ENCODE results near the gene WASHC2A.
"Not testable (repeated sequence)": the region's sequence is repeated elsewhere in the genome, so short reads cannot be mapped to it uniquely, and the experiment has no call there.

The WASHC2A gene, protein sequence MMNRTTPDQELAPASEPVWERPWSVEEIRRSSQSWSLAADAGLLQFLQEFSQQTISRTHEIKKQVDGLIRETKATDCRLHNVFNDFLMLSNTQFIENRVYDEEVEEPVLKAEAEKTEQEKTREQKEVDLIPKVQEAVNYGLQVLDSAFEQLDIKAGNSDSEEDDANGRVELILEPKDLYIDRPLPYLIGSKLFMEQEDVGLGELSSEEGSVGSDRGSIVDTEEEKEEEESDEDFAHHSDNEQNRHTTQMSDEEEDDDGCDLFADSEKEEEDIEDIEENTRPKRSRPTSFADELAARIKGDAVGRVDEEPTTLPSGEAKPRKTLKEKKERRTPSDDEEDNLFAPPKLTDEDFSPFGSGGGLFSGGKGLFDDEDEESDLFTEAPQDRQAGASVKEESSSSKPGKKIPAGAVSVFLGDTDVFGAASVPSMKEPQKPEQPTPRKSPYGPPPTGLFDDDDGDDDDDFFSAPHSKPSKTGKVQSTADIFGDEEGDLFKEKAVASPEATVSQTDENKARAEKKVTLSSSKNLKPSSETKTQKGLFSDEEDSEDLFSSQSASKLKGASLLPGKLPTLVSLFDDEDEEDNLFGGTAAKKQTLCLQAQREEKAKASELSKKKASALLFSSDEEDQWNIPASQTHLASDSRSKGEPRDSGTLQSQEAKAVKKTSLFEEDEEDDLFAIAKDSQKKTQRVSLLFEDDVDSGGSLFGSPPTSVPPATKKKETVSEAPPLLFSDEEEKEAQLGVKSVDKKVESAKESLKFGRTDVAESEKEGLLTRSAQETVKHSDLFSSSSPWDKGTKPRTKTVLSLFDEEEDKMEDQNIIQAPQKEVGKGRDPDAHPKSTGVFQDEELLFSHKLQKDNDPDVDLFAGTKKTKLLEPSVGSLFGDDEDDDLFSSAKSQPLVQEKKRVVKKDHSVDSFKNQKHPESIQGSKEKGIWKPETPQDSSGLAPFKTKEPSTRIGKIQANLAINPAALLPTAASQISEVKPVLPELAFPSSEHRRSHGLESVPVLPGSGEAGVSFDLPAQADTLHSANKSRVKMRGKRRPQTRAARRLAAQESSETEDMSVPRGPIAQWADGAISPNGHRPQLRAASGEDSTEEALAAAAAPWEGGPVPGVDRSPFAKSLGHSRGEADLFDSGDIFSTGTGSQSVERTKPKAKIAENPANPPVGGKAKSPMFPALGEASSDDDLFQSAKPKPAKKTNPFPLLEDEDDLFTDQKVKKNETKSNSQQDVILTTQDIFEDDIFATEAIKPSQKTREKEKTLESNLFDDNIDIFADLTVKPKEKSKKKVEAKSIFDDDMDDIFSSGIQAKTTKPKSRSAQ (N-terminal part only)

GRCh38 chr10:50067546-50068351 is at the start of gene WASHC2A:
Gene WASHC2A, plus strand, starts transcription at chr10:50067954. Its CDS starts 52 bp downstream, at chr10:50068006.
- not testable (repeated sequence) for H3K27me3 Mint-ChIP-seq; H3K4me1 Mint-ChIP-seq (ENCODE audit: low read depth); H3K9me3 Mint-ChIP-seq; H3K36me3 Mint-ChIP-seq (ENCODE audit: low read depth)
- Mint-ChIP-seq H3K4me3 (peak within 1 kb of the TSS; percentile 77), H3K27ac (peak within 1 kb of the TSS; percentile 88)
- DNase-seq = peak; percentile 89

DNA sequence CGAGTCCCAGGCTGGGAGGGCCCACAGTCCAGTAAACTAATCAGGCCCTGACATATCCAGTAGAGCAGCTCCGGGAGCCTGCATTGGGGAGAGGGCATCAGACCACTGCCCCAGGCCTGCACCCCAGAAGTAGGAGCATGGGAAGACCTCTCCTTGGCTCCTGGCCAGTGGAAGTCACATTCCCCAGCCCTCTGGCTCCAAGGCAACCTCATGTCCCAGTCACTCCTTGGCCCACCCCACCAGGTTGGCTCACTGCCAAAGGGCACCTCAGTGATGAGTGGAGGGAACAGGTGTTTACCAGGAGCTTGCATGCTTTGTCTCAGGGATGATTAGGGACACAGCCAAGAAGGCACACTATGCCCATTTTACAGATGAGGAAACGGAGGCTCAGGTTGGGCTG is 48.5 kb upstream of the WASHC2A start:
- H3K27ac Mint-ChIP-seq, H3K27me3 Mint-ChIP-seq: not testable (repeated sequence)

DNA sequence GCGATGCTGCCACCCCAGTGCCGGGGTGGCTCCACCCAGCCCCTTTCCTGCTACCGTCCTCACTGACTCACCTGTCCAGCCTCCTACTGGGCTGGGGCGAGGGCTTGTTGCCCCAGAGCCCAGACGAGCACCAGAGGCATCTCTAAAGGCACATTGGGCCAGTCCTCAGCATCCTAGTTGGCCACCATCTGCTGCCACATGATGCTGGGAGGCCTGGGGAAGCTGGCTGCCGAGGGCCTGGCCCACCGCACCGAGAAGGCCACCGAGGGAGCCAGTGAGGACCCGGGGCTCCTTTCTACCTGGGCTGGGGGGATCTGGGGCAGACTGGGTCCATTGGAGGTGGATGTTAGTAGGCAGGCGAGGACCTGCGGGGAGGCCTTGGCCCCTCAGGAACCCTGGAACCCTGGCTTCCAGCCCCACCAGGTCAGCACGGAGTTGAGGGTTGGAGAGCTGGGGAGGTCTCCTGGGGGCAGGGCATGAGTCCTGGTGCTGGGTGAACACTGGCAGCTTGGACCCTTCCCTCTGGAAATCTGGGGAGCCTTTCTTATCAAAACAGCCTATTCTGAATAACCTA is 47.2 kb upstream of the WASHC2A start:
- not testable (repeated sequence) for H3K27ac Mint-ChIP-seq; H3K4me3 Mint-ChIP-seq; DNase-seq; H3K36me3 Mint-ChIP-seq (ENCODE audit: low read depth); H3K4me1 Mint-ChIP-seq (ENCODE audit: low read depth); H3K9me3 Mint-ChIP-seq
- peaks cover 11% of the 10 kb centered on the region for H3K27me3 Mint-ChIP-seq

More for the DNA sequence above, 48.5 kb upstream of the WASHC2A start:
- not testable (repeated sequence) for H3K9me3 Mint-ChIP-seq; DNase-seq; H3K4me3 Mint-ChIP-seq; H3K4me1 Mint-ChIP-seq (ENCODE audit: low read depth); H3K36me3 Mint-ChIP-seq (ENCODE audit: low read depth)

- Mint-ChIP-seq H3K4me3 (no peak overlapping the region), H3K27ac (no peak overlapping the region), H3K9me3 (no peaks in the 10 kb centered on the region), H3K36me3 (ENCODE audit: low read depth) (no peaks in the 10 kb centered on the region), H3K4me1 (ENCODE audit: low read depth) (no peaks in the 10 kb centered on the region), H3K27me3 (peaks cover 22% of the 10 kb centered on the region)
- DNase-seq = no peak
Observed at GRCh38 chr10:50021646-50022045, 46.1 kb upstream of the WASHC2A start.

DNA sequence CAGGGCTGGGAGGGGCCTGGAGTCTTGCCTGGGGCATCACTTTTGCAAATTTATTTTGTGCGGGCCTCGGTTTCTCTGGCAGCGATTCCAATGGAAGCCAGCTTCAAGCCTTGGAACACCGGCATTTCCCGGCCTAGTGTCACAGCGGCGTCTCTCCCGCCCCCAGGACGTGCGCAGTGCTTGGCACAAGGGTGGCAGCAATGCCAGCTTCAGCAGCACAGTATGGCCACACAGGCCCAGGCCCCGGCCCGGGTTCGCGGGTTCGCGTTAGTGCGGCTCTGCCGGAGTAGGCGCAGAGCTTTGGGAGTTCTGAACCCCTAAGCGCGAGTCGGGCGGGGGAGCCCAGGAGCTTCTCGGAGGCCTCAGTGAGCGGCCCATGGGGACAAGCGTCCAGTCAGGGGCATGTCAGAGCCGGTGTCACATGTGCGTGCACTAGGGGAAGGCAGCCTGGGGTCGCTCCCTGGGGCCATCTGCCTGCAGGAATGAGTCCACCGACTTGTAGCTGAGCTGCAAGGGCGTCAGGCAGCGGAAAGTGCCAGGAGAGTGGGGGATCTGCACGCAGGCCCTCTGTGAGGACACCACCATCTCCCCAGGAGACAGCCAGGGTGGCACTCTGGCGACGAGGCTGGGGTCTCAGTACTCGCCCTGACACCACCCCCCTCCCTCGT is 42.9 kb upstream of the WASHC2A start:
- not testable (repeated sequence) for H3K9me3 Mint-ChIP-seq; H3K4me3 Mint-ChIP-seq; H3K27ac Mint-ChIP-seq; H3K36me3 Mint-ChIP-seq (ENCODE audit: low read depth); H3K4me1 Mint-ChIP-seq (ENCODE audit: low read depth); DNase-seq
- peaks cover 37% of the 10 kb centered on the region for H3K27me3 Mint-ChIP-seq

DNA sequence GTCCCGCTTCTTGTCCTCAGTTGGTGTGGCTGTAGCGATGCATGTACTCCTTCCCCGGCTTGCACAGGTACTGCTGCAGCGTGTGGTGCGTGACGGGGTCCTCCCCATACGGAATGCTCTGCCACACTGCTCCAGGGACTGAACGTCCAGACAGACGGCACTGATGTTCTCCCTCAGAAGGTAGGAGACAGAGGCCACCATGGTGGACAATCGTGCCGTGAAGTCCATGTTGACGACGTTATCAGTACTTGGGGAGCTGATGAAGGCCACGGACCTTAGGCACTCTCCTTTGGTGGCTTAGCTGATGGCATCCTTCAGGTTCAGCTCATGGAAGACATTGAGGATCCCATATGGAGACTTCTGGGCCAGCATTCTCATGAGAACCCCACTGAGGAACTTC is 42.1 kb upstream of the WASHC2A start:
- Mint-ChIP-seq H3K27me3 (peaks cover 37% of the 10 kb centered on the region), H3K27ac (no peak overlapping the region), H3K4me1 (ENCODE audit: low read depth) (no peaks in the 10 kb centered on the region), H3K9me3 (no peaks in the 10 kb centered on the region), H3K36me3 (ENCODE audit: low read depth) (no peaks in the 10 kb centered on the region), H3K4me3 (no peak overlapping the region)
- DNase-seq = no peak

DNA sequence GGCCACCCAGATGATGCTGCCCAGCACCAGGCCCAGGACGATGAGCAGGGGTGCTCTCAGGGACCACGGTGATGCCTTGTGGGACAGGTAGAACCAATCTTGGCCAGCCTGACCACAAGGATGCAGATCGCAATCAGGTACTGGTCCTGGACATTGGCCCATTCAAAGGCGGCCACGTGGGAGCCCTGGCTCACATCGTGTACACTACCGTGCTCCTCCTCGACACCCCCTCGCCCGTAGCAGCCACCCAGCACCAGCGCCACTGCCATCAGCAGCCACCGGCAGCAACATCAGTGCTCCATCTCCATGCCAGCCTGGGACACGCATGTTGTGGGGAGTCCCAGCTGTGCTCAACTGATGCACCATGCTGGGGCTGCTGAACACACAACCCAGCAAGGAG is 40.6 kb upstream of the WASHC2A start:
- no peak for DNase-seq
- no peaks in the 10 kb centered on the region for H3K36me3 Mint-ChIP-seq (ENCODE audit: low read depth)
- H3K4me1 Mint-ChIP-seq (ENCODE audit: low read depth) = no peaks in the 10 kb centered on the region
- H3K27ac Mint-ChIP-seq = no peak overlapping the region
- H3K27me3 Mint-ChIP-seq = peaks cover 37% of the 10 kb centered on the region
- H3K4me3 Mint-ChIP-seq = no peak overlapping the region
- no peaks in the 10 kb centered on the region for H3K9me3 Mint-ChIP-seq

- DNase-seq = no peak
- no peaks in the 10 kb centered on the region for H3K36me3 Mint-ChIP-seq (ENCODE audit: low read depth)
- no peaks in the 10 kb centered on the region for H3K4me1 Mint-ChIP-seq (ENCODE audit: low read depth)
- no peaks in the 10 kb centered on the region for H3K9me3 Mint-ChIP-seq
- H3K27me3 Mint-ChIP-seq = peaks cover 4% of the 10 kb centered on the region
- no peak overlapping the region for H3K27ac Mint-ChIP-seq
- H3K4me3 Mint-ChIP-seq = no peak overlapping the region
Observed at GRCh38 chr10:50033481-50033880, 34.3 kb upstream of the WASHC2A start.

- H3K27ac Mint-ChIP-seq; H3K4me3 Mint-ChIP-seq; H3K4me1 Mint-ChIP-seq (ENCODE audit: low read depth); DNase-seq; H3K36me3 Mint-ChIP-seq (ENCODE audit: low read depth); H3K27me3 Mint-ChIP-seq; H3K9me3 Mint-ChIP-seq: not testable (repeated sequence)
Observed at GRCh38 chr10:50035337-50035736, 32.4 kb upstream of the WASHC2A start.

- H3K27ac Mint-ChIP-seq = no peak overlapping the region
- no peaks in the 10 kb centered on the region for H3K9me3 Mint-ChIP-seq
- H3K4me3 Mint-ChIP-seq = no peak overlapping the region
- H3K36me3 Mint-ChIP-seq (ENCODE audit: low read depth) = peaks cover 2% of the 10 kb centered on the region
- no peaks in the 10 kb centered on the region for H3K4me1 Mint-ChIP-seq (ENCODE audit: low read depth)
- H3K27me3 Mint-ChIP-seq = no peaks in the 10 kb centered on the region
- DNase-seq = no peak
Observed at GRCh38 chr10:50044941-50045664, 22.7 kb upstream of the WASHC2A start.

DNA sequence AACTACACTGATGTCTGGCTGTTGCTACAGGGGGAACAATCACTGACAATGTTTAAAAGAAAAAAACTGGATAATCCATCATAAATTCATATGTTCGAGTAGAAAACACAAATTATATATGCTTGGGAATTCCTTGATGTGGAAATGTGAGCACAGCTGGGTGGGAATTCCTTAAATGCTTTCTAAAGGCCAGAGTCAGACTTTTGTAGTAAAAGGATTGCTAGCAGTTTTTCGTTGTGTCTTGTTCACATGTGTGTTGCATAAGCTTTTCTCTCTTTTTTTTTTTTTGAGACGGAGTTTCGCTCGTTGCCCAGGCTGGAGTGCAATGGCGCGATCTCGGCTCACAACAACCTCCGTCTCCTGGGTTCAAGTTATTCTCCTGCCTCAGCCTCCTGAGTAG is 21.3 kb upstream of the WASHC2A start:
- not testable (repeated sequence) for H3K4me1 Mint-ChIP-seq (ENCODE audit: low read depth); H3K27ac Mint-ChIP-seq; H3K27me3 Mint-ChIP-seq; H3K4me3 Mint-ChIP-seq; DNase-seq; H3K36me3 Mint-ChIP-seq (ENCODE audit: low read depth); H3K9me3 Mint-ChIP-seq

- not testable (repeated sequence) for H3K4me1 Mint-ChIP-seq (ENCODE audit: low read depth); H3K27ac Mint-ChIP-seq; H3K27me3 Mint-ChIP-seq; H3K4me3 Mint-ChIP-seq; H3K36me3 Mint-ChIP-seq (ENCODE audit: low read depth); DNase-seq; H3K9me3 Mint-ChIP-seq
Observed at GRCh38 chr10:50047594-50047993, 20.2 kb upstream of the WASHC2A start.

All from activated T-cell treated with anti-CD3 and anti-CD28 coated beads, Interleukin-2, amount 50 U/mL, for 24 hours (primary cell).